ENCODE measurements around the gene ASB16.

DNA sequence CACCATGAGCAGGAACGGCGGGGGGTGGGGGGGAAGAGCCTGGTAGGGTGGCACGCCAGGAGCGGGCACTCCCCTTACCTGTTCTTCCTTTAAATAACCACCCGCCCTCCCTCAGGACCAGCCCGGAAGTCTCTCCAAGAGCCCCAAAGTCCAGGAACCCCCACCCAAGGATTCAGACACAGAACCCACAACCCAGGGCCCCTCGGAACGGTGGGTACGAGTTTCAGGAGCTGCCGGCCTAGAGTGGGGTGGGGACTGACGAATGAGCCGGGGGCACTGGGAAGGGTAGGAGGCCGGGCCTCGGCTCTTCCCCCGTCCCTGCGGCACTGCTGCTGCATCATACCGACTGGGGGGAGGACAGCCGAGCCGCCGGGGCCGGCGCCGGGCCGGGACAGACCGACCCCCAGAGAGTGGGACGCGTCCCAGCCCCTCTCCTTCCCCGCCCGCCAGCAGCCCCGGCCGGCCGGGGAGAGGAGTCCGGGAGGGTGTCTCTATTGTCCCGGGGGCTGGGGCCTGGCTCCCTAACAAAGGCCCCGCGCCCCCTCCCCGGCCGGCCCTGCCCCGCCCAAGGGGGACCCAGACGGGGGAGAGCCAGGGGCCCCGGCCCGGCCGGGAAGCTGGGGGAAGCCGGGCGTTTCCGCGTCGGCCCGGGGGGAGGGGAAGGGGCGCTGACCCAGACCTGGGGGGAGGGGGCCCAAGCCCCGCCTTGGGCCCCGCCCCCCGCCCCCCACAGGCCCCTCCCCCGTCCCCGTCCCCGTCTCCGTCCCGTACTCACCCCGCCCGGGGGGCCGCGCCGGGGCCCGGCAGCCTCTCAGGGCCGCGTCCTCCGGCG lies 28.4 kb downstream of the ASB16 start:
- TF ChIP-seq, protein P1, sequence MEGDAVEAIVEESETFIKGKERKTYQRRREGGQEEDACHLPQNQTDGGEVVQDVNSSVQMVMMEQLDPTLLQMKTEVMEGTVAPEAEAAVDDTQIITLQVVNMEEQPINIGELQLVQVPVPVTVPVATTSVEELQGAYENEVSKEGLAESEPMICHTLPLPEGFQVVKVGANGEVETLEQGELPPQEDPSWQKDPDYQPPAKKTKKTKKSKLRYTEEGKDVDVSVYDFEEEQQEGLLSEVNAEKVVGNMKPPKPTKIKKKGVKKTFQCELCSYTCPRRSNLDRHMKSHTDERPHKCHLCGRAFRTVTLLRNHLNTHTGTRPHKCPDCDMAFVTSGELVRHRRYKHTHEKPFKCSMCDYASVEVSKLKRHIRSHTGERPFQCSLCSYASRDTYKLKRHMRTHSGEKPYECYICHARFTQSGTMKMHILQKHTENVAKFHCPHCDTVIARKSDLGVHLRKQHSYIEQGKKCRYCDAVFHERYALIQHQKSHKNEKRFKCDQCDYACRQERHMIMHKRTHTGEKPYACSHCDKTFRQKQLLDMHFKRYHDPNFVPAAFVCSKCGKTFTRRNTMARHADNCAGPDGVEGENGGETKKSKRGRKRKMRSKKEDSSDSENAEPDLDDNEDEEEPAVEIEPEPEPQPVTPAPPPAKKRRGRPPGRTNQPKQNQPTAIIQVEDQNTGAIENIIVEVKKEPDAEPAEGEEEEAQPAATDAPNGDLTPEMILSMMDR (IDR thresholded peaks at IDR 0.05), result no peak
- peak in 1 of 4 donors; percentile 47 for TF ChIP-seq POLR2A (IDR thresholded peaks at IDR 0.05)
